ENCODE data around the gene SZRD1.

The SZRD1 gene

DNA sequence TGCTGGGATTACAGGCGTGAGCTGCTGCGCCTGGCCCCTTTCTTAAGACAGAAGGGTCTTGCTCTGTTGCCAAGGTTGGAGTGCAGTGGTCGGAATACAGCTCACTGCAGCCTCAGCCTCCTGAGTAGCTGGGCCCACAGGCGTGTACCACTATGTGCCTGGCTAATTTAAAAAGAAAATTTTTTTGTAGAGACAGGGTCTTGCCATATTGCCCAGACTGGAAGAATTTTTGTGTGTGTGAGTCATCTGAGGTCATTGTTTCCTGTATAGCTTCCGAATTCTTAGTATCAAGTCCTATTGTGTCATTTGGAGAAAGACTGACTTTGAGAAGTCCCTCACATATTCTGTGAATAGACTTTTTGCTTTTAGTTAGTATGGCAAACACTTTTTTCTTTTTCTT is 4.7 kb downstream of the SZRD1 start:
- Histone ChIP-seq H3K36me3 (peaks cover 8% of the 10 kb centered on the region), H3K4me1 (ENCODE audit: control insufficient read depth in 1 of 2, insufficient read depth in 1 of 2, low read depth in 1 of 2, low read length in 1 of 2) (peaks cover 32 to 45% of the 10 kb centered on the region in 2 experiments), H3K27ac (no peak overlapping the region), H3K9me3 (no peaks in the 10 kb centered on the region), H3K4me3 (ENCODE audit: low read depth in 1 of 2, low read length in 1 of 2) (no peak overlapping the region), H3K27me3 (no peaks in the 10 kb centered on the region)
- TF ChIP-seq CTCF (IDR thresholded peaks at IDR 0.05) = no peak

GRCh38 chr1:16372535-16373285 is 5.7 kb downstream of the SZRD1 start:
- H3K4me3 ChIP-seq (ENCODE audit: low read depth in 1 of 2, low read length in 1 of 2) = no peak overlapping the region
- H3K27ac ChIP-seq = no peak overlapping the region
- no peak for TF ChIP-seq CTCF (IDR thresholded peaks at IDR 0.05)
- H3K9me3 ChIP-seq = no peaks in the 10 kb centered on the region
- peaks cover 32 to 43% of the 10 kb centered on the region in 2 experiments for H3K4me1 ChIP-seq (ENCODE audit: control insufficient read depth in 1 of 2, insufficient read depth in 1 of 2, low read depth in 1 of 2, low read length in 1 of 2)
- H3K36me3 ChIP-seq = peaks cover 8% of the 10 kb centered on the region
- no peaks in the 10 kb centered on the region for H3K27me3 ChIP-seq

GRCh38 chr1:16374266-16374665 is 7.2 kb downstream of the SZRD1 start:
- H3K27ac ChIP-seq = peak overlapping the region; percentile 5
- no peak for TF ChIP-seq CTCF (IDR thresholded peaks at IDR 0.05)
- H3K4me1 ChIP-seq (ENCODE audit: control insufficient read depth in 1 of 2, insufficient read depth in 1 of 2, low read depth in 1 of 2, low read length in 1 of 2) = peaks cover 18 to 28% of the 10 kb centered on the region in 2 experiments
- H3K4me3 ChIP-seq (ENCODE audit: low read depth in 1 of 2, low read length in 1 of 2) = no peak overlapping the region
- H3K27me3 ChIP-seq = no peaks in the 10 kb centered on the region
- H3K9me3 ChIP-seq = no peaks in the 10 kb centered on the region
- H3K36me3 ChIP-seq = peaks cover 8% of the 10 kb centered on the region

- Histone ChIP-seq H3K4me3 (ENCODE audit: low read depth in 1 of 2, low read length in 1 of 2) (no peak overlapping the region), H3K4me1 (ENCODE audit: control insufficient read depth in 1 of 2, insufficient read depth in 1 of 2, low read depth in 1 of 2, low read length in 1 of 2) (peaks cover 15 to 16% of the 10 kb centered on the region in 2 experiments), H3K27me3 (no peaks in the 10 kb centered on the region), H3K27ac (peak overlapping the region; percentile 31), H3K36me3 (peaks cover 8% of the 10 kb centered on the region), H3K9me3 (no peaks in the 10 kb centered on the region)
- TF ChIP-seq CTCF (IDR thresholded peaks at IDR 0.05) = no peak
These were observed 8.7 kb downstream of the SZRD1 start for GRCh38 chr1:16375521-16376340.

- no peak overlapping the region for H3K4me3 ChIP-seq (ENCODE audit: low read depth in 1 of 2, low read length in 1 of 2)
- no peaks in the 10 kb centered on the region for H3K9me3 ChIP-seq
- no peak for TF ChIP-seq CTCF (IDR thresholded peaks at IDR 0.05)
- peaks cover 8% of the 10 kb centered on the region for H3K36me3 ChIP-seq
- H3K4me1 ChIP-seq (ENCODE audit: control insufficient read depth in 1 of 2, insufficient read depth in 1 of 2, low read depth in 1 of 2, low read length in 1 of 2) = peaks cover 8% of the 10 kb centered on the region in 2 experiments
- H3K27ac ChIP-seq = no peak overlapping the region
- H3K27me3 ChIP-seq = no peaks in the 10 kb centered on the region
These were observed 9.9 kb downstream of the SZRD1 start for GRCh38 chr1:16376971-16377370.
